ENCODE measurements around the gene CD37.

- TF ChIP-seq TAF1 (IDR thresholded peaks at IDR 0.05; ENCODE audit: low read depth, low read length) (no peak), PAX5 (IDR thresholded peaks at IDR 0.05; ENCODE audit: insufficient read depth, low read length, severe bottlenecking) (no peak), POLR2A (IDR thresholded peaks at IDR 0.05; ENCODE audit: low read depth, low read length) (no peak)
Measured at GRCh38 chr19:49348305-49349189, 13.3 kb downstream of the CD37 start.

Data from GM12891 (cell line).